Parietal lobe (tissue), 1 donor: ENCODE data around the gene CCN6. TPM values are rescaled to one million over a fixed set of nuclear protein-coding genes. Genes with fewer than 3 reads are reported as not detected.

Source experiments
- total RNA-seq: library from RNA; depleted of rRNA; stranded (reverse); fragments of >200 nt; gene quantifications from one replicate; pipeline ENCODE4 v1.2.3, GENCODE V29; 2014

The CCN6 gene
- total RNA-seq: not detected

DNA sequence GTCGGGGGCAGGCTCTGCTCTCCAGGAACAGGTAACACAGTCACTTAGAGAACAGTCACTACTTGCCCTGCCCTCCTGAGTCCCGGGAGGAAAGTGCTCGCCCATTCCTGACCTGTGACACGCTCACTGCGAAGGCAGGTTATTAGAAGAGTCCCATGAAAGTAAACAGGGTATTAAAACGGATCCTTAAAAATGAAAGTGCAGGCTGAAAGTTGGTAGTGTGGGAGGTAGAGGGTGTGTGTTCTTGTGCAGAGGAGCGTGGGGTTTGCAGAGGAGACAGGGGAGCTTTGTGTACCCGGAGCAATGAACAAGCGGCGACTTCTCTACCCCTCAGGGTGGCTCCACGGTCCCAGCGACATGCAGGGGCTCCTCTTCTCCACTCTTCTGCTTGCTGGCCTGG is at the start of gene CCN6:
Gene CCN6 (plus strand): TSS at position 104 of the 400 bp plus-strand sequence. CDS start 254 bp downstream, at position 358.

DNA sequence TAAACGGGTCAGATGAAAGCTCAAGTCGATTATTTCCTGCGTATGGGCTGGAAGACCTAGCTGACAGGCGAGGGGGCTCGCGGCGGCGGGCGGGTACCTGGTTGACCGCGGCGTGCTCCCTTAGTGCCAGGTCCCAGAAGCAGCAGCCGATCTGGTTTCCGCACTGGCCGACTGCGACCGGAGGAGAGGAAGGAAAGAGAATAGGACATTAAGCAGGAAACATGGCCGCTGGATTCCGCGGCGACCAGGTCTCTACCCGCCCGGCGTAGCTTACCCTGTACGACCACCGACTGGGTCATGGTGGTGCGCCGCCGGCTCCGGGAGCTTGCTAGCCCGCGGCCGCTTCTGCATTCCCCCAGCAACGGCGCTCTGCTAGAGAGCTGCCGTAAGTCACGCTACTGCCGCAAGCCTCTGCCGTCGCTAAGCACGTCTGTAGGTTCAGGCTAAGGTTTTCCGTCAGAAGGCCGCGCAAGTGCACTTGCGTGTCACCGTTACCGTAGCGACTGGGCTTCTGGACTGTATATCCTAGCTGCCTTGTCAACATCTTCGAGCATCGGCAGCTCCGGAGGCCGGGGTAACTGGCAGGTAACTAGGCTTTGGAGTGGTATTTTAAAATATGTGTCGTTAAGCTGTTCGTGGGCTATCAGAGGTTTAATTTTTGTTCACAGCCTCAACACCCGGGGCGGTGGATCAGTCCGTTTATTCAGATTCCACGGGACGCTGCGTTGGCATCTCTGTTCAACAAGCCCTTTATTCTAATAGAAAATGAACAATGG is 33.4 kb downstream of the CCN6 start, which contains the start of the genes FAM229B and TUBE1:
Gene FAM229B (plus strand): TSS at position 456 of the 776 bp plus-strand sequence. CDS start 11,693 bp downstream, outside the sequence.
Gene TUBE1 (minus strand): TSS at position 347 of the 776 bp plus-strand sequence. CDS start 48 bp downstream, at position 299.

Other genes with a start within 250 kb of the CCN6 start
- 318 TPM for gene FYN, start 180.7 kb upstream of the CCN6 start, total RNA-seq
- gene TUBE1, start 33.4 kb downstream of the CCN6 start, total RNA-seq: 71.7 TPM
- gene FAM229B, start 33.5 kb downstream of the CCN6 start, total RNA-seq: 24.1 TPM
- 26.0 TPM for gene LAMA4, start 200.5 kb downstream of the CCN6 start, total RNA-seq